ENCODE measurements around the gene CTNNA2.

The CTNNA2 gene

DNA sequence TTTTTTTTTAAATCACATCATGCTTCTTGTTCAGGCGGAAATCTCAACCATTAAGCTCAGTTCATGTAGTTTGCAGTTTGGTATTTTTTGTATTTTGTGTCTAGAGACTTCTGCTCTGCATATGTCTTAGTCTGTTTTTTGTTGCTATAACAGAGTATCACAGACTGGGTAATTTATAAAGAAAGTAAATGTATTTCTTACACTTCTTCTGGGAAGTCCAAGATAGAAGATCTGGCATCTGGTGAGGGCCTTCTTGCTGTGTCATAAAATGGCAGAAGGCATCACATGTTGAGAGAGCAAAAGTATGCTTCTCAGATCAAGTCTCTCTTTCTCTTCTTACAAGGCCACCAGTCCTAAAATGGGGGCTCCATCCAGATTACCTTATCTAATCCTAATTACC lies 208.2 kb downstream of the CTNNA2 start:
- in situ Hi-C loops (cut with HindIII; ENCODE audit: low pct_ligation_motif_present, low sequenced_read_pairs), result no loop called here
- Histone ChIP-seq H3K36me3 (replicated peaks) (no peaks in the 10 kb centered on the region), H3K4me3 (ENCODE audit: low read depth, low read length) (no peak overlapping the region), H3K27me3 (replicated peaks) (no peaks in the 10 kb centered on the region), H3K27ac (no peak overlapping the region)
- no peak for DNase-seq
- TF ChIP-seq, protein P1, sequence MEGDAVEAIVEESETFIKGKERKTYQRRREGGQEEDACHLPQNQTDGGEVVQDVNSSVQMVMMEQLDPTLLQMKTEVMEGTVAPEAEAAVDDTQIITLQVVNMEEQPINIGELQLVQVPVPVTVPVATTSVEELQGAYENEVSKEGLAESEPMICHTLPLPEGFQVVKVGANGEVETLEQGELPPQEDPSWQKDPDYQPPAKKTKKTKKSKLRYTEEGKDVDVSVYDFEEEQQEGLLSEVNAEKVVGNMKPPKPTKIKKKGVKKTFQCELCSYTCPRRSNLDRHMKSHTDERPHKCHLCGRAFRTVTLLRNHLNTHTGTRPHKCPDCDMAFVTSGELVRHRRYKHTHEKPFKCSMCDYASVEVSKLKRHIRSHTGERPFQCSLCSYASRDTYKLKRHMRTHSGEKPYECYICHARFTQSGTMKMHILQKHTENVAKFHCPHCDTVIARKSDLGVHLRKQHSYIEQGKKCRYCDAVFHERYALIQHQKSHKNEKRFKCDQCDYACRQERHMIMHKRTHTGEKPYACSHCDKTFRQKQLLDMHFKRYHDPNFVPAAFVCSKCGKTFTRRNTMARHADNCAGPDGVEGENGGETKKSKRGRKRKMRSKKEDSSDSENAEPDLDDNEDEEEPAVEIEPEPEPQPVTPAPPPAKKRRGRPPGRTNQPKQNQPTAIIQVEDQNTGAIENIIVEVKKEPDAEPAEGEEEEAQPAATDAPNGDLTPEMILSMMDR (IDR thresholded peaks at IDR 0.05; ENCODE audit: low read depth, low read length, missing control alignments), result no peak

DNA sequence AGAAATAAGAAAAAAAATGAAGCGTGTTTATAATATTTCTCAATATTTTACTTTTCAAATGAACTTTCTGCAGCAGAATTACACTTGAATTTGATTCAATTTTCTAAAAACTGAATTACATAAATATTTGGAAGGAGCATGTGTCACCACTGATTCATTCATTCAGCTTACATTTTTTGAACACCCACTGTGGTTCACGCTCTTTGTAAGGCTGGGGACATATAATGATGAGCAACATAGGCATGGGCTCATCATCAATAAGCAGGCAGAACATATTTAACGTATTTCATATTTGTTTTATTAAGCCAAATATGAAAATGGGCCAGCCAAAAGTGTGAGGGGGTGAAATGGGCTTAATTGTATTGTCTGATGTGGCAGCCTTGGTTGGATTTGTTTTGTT lies 209.1 kb downstream of the CTNNA2 start:
- H3K36me3 ChIP-seq (replicated peaks), result no peaks in the 10 kb centered on the region
- TF ChIP-seq, protein P1 (IDR thresholded peaks at IDR 0.05; ENCODE audit: low read depth, low read length, missing control alignments), result no peak
- no peak overlapping the region for H3K27ac ChIP-seq
- in situ Hi-C loops (cut with HindIII; ENCODE audit: low pct_ligation_motif_present, low sequenced_read_pairs), result no loop called here
- H3K27me3 ChIP-seq (replicated peaks), result no peaks in the 10 kb centered on the region
- no peak overlapping the region for H3K4me3 ChIP-seq (ENCODE audit: low read depth, low read length)
- no peak for DNase-seq

DNA sequence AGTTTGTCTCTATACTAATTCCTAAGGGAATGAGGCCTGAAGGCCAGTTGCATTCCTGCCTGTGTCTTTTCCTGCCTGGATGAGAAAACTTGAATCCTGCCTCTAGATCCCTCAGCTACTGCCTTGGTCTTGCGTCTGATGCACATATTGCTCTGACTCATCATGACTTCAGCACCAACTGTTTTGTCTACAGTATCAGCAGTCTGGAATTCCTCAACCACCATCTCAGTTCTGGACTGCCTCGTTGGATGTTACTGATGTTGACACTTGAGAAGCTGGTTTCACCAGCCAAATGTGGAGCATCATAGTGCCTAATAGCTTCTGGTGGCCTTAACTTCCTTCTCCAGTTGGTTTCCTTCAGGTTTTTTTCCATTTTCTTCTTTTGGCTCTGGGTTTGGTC lies 211.0 kb downstream of the CTNNA2 start:
- Histone ChIP-seq H3K4me3 (ENCODE audit: low read depth, low read length) (no peak overlapping the region), H3K27me3 (replicated peaks) (no peaks in the 10 kb centered on the region), H3K27ac (peak overlapping the region; percentile 31), H3K36me3 (replicated peaks) (no peaks in the 10 kb centered on the region)
- TF ChIP-seq, protein P1 (IDR thresholded peaks at IDR 0.05; ENCODE audit: low read depth, low read length, missing control alignments), result no peak
- in situ Hi-C loops (cut with HindIII; ENCODE audit: low pct_ligation_motif_present, low sequenced_read_pairs), result no loop called here
- peak; percentile 76 for DNase-seq

DNA sequence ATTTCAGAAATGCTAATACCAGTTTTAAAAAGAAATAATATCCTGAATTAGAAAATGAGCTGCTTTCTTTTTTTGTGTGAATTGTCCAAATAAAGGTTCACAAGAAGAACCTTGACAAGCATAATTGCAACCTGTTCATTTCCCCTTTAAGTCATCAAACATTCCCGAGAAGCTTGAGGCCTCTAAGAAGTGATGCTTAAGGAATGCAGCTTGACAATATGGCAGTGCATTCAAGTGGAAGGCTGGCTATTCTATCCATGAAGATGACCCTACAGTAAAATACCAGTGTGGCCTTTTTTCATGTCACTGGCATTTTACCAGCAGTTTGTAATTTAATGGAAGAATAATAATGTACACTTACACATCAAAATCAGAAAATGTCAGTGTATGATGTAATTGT lies 216.7 kb downstream of the CTNNA2 start:
- TF ChIP-seq, protein P1 (IDR thresholded peaks at IDR 0.05; ENCODE audit: low read depth, low read length, missing control alignments), result no peak
- Histone ChIP-seq H3K4me3 (ENCODE audit: low read depth, low read length) (no peak overlapping the region), H3K27me3 (replicated peaks) (no peaks in the 10 kb centered on the region), H3K27ac (no peak overlapping the region), H3K36me3 (replicated peaks) (no peaks in the 10 kb centered on the region)
- DNase-seq, result no peak
- in situ Hi-C loops (cut with HindIII; ENCODE audit: low pct_ligation_motif_present, low sequenced_read_pairs), result no loop called here

DNA sequence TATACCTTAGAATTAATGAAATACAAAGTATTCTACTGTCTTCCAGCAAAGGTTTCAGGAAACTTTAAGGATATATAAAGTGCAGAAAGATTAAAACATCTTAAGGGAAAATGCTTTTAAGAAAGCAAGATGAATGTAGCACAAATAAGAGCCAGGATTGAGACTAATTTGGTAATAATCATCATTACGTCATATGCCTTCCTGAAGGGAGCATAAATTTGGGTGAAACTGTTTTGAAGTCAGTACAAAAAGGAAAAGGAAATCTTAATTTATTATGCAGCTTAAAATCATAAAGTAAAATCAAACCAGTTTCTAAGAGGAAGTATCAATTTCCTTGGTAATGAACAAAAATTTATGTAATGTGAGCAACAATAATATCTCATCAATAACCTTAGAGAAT lies 221.7 kb downstream of the CTNNA2 start:
- Histone ChIP-seq H3K27ac (no peak overlapping the region), H3K36me3 (replicated peaks) (no peaks in the 10 kb centered on the region), H3K27me3 (replicated peaks) (no peaks in the 10 kb centered on the region), H3K4me3 (ENCODE audit: low read depth, low read length) (no peak overlapping the region)
- TF ChIP-seq, protein P1 (IDR thresholded peaks at IDR 0.05; ENCODE audit: low read depth, low read length, missing control alignments), result no peak
- DNase-seq, result no peak
- in situ Hi-C loops (cut with HindIII; ENCODE audit: low pct_ligation_motif_present, low sequenced_read_pairs), result no loop called here

DNA sequence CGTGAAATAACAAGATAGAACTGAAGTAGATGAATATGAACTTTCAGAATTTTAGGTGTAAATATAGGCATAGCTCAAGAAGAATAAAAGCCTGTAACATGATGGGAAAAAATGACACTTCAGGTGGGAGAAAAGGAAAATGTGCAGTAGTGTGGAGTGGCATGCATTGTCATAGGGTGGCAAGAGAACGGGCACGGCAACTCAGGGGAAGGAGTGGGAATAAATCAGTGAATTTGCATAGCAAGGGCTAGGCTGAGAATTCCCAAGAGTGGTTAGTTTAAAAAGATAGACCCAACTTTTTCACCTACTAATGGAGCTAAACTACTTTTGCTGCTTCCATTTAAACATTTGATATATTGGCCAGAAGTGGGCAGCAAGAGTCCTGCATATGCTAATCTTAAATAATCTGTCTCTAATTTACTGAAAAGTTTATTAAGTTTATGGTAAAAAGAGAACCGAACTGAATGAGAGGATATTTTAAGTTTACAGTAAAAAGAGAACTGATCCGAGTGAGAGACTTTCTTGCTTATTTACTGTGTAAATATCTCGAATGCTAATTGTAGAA lies 228.1 kb downstream of the CTNNA2 start:
- no peak for DNase-seq
- in situ Hi-C loops (cut with HindIII; ENCODE audit: low pct_ligation_motif_present, low sequenced_read_pairs), result no loop called here
- Histone ChIP-seq H3K4me3 (ENCODE audit: low read depth, low read length) (no peak overlapping the region), H3K27ac (no peak overlapping the region), H3K36me3 (replicated peaks) (no peaks in the 10 kb centered on the region), H3K27me3 (replicated peaks) (no peaks in the 10 kb centered on the region)
- TF ChIP-seq, protein P1 (IDR thresholded peaks at IDR 0.05; ENCODE audit: low read depth, low read length, missing control alignments), result no peak

All from brain microvascular endothelial cell (primary cell).